GM19351 (cell line): ENCODE results near the gene IL4I1.
"Not testable (repeated sequence)": the region's sequence is repeated elsewhere in the genome, so short reads cannot be mapped to it uniquely, and the experiment has no call there.

Experiments
- ATAC-seq: cut with Tn5 transposase; IDR thresholded peaks from one replicate; pipeline ENCODE4 v1.9.1; 2021; ENCODE audit warnings: mild to moderate bottlenecking, moderate library complexity; ENCODE audit not compliant: unreplicated experiment

Gene IL4I1, protein sequence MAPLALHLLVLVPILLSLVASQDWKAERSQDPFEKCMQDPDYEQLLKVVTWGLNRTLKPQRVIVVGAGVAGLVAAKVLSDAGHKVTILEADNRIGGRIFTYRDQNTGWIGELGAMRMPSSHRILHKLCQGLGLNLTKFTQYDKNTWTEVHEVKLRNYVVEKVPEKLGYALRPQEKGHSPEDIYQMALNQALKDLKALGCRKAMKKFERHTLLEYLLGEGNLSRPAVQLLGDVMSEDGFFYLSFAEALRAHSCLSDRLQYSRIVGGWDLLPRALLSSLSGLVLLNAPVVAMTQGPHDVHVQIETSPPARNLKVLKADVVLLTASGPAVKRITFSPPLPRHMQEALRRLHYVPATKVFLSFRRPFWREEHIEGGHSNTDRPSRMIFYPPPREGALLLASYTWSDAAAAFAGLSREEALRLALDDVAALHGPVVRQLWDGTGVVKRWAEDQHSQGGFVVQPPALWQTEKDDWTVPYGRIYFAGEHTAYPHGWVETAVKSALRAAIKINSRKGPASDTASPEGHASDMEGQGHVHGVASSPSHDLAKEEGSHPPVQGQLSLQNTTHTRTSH

DNA sequence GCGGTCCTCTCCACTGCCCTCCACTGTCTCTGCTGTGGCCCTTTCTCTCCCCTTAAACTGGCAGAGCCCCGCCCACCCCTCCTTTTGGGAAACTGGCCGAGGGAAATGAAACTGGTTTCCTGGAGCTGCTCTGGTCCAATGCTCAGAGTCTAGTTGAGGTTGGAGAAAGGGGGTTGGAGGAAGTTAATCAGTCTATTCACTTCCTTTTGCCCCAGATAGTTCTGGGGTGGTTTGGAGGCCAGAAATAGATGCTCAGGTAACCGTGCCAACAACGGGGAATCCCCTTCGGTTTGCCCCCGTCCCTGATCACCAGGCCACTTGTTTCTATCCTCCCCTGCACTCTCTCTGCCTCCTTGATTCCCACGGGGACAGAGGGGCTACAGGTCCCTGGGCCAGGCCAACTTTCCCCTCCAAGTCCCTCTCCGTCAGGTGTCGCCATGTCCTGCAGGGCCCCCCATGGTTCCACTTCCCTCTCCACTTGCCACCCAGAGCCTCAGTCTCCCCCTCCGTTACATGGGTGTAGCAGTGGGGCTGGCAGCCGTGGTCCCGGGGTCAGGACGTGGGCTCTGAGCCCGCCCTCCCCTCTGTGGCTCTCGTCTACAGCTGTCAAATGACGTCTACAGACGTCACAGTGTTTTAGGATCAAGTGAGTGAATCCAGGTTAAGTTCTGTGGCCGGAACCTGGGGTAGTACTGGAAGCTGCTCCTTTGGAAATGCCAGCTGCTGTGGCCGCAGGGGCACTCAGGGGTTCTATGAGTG is at the start of gene IL4I1:
IL4I1 (minus strand) TSS at position 25 of the 759 bp plus-strand sequence. CDS start 727 bp downstream, outside the sequence.
- peak; percentile 48 for ATAC-seq

DNA sequence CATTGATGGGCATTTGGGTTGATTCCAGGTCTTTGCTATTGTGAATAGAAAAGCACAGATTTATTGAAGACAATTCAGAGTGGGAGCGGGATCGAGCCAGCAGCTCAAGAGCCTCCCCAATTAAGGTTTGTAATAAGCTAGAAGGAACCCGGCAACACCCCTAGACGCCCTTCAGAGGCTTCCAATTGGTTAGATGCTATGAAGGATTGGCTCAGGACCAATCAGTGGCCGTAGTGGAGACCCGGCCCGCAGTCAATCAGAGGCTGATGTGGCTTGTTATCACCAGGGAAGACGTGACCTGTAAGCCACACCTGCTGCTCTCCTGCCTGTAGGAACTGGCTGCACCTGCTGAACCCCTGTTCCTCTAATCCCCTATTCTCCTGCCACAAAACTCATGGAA is 49.7 kb upstream of the IL4I1 start:
- no peak for ATAC-seq

DNA sequence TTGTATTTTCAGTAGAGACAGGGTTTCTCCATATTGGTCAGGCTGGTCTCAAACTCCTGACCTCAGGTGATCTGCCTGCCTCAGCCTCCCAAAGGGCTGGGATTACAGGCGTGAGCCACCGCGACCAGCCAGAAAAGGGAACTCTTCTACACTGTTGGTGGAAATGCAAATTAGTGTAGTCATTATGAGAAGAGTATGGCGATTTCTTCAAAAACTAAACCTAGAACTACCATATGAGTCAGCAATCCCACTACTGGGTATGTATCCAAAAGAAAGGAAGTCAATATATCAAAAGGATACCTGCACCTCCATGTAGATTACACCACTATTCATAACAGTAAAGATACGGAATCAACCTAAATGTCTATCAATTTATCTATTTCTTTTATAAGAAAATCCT is 47.9 kb upstream of the IL4I1 start:
- not testable (repeated sequence) for ATAC-seq

DNA sequence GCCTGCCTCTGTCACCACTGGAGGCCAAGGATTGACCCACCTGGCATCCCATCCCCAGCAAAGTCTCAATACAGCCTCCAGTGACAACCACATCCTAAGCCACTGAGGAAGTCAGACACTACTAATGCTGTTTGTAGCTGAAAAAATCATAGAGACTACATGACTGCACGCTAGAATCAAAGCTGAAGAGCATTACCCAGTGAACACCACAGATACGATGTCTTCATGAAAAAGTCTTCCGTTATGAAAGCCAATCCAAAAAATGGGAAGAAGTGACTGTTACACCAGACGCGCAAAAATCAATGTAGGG is 43.8 kb upstream of the IL4I1 start:
- no peak for ATAC-seq

DNA sequence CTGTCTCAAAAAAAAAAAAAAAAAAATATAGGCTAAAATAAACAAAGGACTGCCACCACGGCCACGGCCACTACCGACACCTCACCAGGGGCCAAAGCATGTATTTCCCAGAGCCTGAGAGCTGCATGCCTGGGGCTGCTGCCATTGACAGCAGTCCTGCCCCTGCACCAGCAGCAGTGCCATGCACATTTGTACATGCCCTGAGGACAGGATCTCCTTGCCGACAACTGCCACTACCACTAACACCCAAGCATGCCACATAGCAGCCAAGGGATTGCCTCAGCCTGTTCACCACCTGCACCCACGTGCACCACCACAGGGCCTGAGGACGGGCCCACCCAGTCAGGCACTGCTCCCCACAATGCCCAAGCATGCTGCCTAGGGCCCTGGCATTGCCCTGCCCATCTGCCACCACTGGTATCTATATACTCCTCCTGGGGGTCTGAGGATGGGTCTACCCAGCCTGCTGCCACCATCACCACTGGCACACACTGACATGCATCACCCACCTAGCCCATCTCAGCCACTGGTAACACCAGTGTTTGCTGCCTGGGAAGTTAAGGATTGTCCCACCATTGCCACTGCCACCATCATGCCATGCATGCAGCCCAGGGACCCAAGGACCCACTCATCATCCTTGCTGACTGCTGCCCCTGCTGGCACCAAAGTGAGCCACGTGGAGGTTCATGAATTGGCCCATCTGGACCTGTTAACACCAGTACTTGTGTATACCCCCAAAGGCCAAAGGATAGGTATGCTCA is 43.2 kb upstream of the IL4I1 start:
- no peak for ATAC-seq

DNA sequence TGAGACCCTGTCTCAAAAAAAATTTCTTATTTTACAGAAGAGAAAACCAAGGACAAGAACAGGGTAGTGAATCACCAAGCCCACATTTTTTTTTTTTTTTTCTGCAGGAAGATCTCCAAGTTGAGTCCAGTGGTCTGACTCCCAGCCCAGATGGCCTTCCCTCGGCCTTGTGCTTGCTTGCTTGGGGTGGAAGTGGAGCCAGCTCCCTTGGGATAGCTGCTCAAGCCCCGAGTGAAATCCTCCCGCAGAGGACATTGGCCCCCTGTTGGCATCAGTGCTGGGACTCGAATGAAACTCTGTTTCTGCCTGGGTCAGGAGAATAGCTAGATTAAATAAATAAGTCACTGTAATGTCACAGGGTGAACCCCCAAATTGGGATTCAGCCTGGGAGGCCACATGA is 42.0 kb upstream of the IL4I1 start:
- ATAC-seq: no peak

DNA sequence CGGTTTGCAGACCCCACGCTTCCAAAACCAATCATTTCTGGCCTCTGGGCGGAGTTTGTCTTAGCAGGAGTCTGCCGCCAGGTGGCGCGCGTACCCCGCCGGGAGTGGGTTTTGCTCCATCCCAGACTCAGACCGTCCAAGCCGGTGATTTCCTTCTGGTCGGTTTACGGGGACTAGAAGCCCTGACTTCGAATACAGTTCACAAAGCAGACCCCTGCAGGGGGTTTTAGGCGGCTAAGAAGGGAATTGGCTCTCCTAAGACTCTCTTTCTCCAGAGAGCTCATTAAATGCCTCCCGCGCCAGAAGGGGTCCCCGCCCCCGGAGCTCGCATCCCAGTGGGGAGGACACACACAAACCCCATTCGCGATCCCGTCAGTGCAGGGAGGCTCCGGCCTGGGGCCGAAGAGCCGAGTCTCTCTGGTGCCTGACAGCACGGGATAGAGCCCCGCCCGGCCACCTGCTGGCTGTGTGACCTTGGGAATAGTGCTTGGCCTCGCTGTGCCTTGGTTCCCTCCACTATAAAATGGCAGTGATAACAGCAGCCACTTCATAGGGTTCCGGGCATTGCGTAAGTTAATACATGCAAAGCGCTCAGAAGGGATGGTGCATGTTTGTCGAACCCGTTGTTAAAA is 41.2 kb upstream of the IL4I1 start:
- no peak for ATAC-seq

DNA sequence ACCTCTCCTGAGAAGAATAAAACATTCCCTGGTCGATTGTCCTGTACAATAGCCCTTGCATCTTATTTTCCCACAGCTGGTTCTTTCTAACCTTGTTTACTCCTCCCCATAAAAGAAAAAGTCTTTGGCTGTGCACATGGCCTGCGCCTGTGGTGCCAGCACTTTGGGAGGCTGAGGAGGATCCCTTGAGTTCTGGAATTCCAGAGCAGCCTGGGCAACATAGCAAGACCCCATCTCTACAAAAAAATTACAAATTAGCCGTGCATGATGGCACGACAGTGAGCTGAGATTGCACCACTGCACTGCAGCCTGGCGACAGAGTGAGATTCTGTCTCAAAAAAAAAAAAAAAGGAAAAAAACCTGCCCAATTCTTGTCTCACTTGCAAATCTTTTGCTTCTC is 39.9 kb upstream of the IL4I1 start:
- ATAC-seq: no peak

DNA sequence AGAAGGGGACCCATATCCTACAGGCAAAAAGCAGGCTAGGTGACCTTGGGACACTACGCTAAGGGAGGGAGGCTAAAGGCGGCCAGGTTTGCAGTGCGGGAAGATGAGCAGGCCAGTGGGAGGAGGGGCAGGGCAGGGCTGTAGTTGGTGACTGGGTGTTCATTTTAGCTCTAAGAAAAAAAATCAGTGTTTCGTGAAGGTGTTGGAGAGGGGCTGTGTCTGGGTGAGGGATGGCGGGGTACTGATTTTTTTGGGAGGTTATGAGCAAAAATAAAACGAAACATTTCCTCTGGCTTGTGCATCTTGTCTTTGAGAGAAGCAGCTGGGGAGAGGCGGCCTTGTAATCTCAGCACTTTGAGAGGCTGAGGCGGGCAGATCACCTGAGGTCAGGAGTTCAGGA is 37.0 kb upstream of the IL4I1 start:
- ATAC-seq: no peak

DNA sequence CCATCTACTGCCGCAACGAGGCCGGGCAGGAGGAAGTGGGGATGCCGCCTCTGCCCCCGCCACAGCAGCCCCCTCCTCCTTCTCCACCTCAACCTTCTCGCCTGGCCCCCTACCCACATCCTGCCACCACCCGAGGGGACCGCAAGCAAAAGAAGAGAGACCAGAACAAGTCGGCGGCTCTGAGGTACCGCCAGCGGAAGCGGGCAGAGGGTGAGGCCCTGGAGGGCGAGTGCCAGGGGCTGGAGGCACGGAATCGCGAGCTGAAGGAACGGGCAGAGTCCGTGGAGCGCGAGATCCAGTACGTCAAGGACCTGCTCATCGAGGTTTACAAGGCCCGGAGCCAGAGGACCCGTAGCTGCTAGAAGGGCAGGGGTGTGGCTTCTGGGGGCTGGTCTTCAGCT is 36.0 kb upstream of the IL4I1 start:
- no peak for ATAC-seq

DNA sequence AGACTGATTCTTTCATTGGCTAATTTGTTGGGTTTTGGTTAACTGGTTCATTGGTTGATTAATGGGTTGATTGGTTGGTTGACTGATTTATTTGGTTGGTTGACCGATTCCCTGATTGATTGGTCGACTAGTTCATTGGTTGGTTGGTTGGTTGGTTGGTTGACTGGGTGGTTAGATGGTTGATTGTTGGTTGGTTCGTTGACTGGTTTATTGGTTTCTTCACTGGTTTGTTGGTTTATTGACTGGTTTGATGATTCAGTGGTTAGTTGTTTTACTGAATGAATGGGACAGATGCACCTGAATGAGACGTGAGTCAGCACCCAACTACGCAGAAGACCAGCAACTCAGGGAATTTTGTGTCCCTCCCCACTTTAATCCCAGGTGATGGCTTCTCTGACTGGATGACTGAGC is 35.4 kb upstream of the IL4I1 start:
- no peak for ATAC-seq

DNA sequence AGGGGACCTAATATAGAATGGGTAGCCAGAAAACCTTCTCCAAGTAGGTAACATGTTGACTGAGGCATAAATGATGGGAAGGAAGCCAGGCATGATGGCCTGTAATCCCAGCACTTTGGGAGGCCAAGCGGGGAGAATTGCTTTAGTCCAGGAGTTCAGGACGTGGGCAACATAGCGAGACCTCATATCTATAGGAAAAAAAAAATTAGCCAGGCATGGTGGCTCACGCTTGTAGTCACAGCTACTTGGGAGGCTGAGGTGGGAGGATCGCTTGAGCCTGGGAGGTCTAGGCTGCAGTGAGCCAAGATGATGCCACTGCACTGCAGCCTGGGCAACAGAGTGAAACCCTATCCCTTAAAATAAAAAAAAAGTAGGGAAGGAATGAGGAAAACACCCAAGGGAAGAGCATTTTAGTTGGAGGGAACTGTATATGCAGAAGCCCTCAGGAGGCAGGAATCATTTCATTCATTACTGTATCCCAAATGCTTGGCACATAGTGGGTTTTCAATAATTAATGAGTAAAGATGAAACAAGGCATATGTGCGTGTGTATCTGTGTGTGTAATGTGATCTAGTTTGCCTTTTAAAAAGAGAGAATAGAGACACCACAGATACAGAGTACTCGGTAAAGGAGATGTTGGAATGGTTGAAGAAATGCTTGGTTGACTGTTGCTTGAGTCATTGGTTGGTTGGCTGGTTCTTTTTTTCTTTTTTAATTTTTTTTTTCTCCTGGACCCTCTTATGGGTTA is 34.8 kb upstream of the IL4I1 start:
- no peak for ATAC-seq

DNA sequence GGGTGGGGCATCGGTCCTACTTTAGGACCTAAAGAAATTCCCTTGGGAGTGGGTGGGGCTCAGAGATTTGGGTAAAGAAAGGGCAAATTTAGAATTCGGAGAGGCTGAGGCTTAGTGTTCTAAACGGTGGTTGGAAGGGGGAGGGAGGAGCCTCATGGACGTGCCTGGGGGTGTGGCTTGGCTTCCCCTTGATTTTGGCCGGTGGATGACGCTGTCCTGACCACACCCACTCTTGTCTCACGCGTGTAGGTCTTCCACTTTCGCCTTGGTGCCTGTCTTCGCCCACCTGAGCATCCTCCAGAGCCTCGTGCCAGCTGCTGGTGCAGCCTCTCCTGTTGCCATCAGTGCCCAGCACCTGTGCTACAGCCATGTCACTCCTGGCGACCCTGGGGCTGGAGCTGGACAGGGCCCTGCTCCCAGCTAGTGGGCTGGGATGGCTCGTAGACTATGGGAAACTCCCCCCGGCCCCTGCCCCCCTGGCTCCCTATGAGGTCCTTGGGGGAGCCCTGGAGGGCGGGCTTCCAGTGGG is 33.9 kb upstream of the IL4I1 start:
- ATAC-seq: no peak

DNA sequence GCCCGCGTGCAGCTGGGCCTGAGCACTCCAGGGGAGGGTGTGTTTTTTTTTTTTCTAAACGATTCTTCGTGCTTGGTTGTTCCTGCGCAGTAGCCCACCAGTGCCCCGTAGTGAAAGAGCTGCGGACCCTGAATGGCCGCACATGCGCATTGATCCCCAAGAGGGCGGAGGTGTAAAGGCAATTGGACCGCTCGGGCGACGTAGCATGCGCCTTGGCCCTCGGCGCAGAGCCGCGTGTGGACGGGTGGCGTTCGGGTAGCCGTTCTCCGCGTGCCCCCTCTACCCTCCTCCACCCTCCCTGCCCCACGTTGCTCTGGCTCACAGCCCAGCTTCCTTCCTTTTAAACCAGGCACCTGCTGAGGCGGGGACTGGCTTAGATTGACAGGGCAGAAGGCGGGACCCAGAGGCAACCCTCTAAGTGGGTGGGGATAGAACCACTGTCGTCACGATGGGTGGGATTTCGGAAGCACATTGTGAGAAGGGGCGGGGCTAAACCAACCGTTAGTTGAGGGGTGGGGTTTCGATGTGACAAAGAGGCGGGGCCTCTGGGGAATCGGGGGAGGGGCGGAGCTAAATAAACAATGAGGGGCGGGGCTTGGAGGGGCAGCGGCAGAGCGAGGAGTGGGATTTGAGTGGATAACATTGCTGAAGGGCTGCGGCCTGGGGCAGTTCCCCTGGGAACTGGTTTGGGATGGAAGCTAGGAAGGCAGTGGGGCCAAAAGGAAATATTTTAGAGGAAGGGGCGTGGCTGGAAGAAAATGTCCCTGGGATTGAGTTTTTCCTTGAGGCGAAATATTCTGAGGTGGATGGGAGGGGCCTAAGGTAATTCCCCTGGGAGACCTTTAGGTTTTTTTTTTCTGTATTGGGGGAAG is 33.2 kb upstream of the IL4I1 start:
- peak; percentile 68 for ATAC-seq

DNA sequence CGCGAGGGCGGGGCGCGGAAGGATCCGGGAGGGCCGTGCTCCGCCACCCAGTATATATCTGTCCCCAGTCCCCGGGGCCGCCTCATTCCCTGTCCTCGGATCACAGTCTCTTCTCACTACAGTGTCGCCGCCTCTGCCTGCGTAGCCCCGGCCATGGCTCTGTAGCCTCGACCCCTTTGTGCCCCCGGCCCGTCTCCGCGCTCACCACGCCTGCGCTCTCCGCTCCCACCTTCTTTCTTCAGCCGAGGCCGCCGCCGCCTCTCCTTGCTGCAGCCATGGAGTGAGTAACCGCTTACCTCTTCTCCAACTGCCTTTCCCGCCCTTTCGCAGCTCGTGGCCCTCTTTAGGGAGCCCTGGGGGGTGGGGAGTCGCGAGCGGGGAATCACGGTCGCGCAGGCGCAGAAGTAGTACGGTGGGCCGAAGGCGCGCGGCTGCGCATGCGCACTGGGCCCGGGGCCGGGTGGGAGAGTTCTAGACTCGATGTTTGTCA is 32.5 kb upstream of the IL4I1 start, which contains the start of the genes ATF5 and NUP62:
ATF5 (plus strand) TSS at position 85 of the 490 bp plus-strand sequence. CDS start 1,646 bp downstream, outside the sequence.
NUP62 (minus strand) TSS at position 384 of the 490 bp plus-strand sequence. CDS start 19,697 bp downstream, outside the sequence.
- peak; percentile 53 for ATAC-seq

DNA sequence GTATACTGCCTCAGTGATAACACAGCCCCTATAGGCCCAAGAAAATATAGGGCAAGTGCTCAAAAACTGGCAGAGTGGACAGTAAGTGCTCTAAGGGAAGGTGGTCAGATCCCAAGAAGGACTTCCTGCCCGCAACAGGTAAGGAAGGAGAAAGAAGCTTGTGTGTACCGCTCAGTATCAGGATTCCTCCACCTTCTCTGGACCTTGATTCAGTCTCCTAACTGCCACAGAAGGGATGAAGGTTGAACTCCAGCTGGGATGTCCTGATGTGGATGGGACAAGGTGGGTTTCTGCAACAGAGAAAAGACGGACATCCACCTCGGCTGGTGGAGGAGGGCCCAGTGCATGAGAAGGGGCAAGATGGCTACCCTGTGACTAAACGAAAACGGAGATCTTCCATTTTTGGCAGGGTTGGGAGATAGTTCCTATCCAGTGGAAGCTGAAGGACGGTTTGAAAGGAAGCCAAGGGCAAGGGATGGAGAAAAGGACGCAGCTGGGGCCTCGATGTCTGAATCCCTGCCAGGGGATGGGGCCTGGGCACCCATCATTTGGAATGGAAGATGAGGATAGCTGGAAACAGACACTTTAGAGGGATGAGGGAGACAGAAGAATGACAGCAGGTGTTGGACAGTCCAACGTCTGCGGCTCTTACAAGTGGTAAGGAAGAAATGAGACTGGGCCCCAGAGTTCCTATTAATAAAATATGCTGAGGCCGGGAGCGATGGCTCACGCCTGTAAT is 31.0 kb upstream of the IL4I1 start:
- no peak for ATAC-seq

DNA sequence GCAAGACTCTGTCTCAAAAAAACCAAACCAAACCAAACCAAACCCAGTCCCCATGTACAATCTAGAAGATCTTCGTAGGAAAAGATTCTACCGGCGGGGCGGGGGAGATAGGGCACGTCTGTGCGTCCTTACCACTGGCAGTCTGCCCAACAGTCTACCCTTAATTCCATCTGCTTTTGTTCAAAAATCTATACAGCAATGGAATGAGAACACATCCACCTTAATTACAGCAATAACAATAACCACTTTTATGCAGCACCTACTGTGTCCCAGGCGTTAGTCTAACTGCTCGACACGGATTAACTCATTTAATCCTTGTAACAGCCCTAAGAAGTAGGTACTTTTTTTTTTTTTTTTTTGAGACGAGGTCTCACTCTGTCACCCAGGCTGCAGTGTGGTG is 29.8 kb upstream of the IL4I1 start:
- no peak for ATAC-seq

DNA sequence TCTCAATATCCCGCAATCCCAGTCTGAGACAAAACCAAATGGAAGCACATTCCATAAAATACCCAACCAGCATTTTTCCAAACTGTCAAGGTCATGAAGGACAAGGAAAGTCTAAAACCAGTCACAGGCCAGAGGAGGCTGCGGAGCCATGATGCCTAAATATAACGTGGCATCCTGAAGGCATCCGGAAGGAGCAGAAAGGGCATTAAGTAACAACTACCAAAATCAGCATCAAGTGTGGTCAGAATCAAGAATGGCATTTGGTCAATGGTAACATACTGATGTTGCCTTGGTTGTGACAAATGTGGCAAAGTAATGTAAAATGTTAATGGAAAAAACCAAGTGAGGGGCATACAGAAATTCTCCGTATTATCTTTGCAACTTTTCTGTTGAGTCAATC is 28.8 kb upstream of the IL4I1 start:
- no peak for ATAC-seq
